Breast epithelium (tissue), 3 donors: ENCODE measurements around the gene MPO.

ENCODE experiments used
- CTCF ChIP-seq, 3 donors: fragments of 450-650 bp; IDR thresholded peaks; one replicate each; pipeline ENCODE4 v1.5.1; 2016 to 2017; ENCODE audit warnings: antibody characterized with exemption in 3 of 3, mild to moderate bottlenecking in 3 of 3, moderate library complexity in 3 of 3
- POLR2A ChIP-seq: fragments of 450-650 bp; IDR thresholded peaks from one replicate; pipeline ENCODE4 v1.6.1; 2016; ENCODE audit warnings: antibody characterized with exemption, mild to moderate bottlenecking, moderate library complexity
- POLR2AphosphoS5 ChIP-seq, 3 donors: sonication (generic); formaldehyde crosslinking; IDR thresholded peaks; one replicate each; pipeline ENCODE4 v1.6.1; 2017; ENCODE audit warnings: antibody characterized with exemption in 3 of 3

GRCh38 chr17:58323366-58324055, 42.8 kb upstream of the MPO start:
- TF ChIP-seq POLR2A: no peak
- TF ChIP-seq POLR2AphosphoS5 (IDR thresholded peaks at IDR 0.05): no peak
- TF ChIP-seq CTCF (IDR thresholded peaks at IDR 0.05): no peak
